Measurements from ENCODE around the gene SLC8A3. TPM values are rescaled to one million over a fixed set of nuclear protein-coding genes. Genes with fewer than 3 reads are reported as not detected.

The SLC8A3 gene
- total and polyA plus RNA-seq, 9 of the 15 experiments (the other 6 are each of a cell fraction or from before 2014, with no cell fraction given), result not detected

DNA sequence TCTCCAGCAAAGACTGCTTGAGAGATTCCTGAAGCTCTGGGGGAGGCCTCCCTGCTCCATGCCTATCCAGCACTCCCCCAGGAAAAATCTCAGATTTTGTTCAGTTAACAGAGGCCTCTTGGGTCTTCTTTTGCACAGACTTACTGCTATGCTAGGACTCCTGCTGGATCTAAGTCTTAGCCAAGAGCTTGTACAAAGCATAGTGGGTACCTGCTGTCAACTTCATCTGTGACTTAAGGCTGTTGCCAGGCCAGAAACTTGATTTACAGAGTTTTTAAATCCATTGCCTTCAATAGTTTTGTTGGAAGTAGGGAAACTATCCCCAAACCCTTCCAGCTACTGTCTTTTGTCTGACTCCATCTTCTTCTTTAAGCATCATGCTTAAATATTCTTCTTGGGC is 169.1 kb downstream of the SLC8A3 start:
- Histone ChIP-seq H3K4me2 (ENCODE audit: insufficient read depth, low read length) (no peak overlapping the region), H3K4me1 (replicated peaks in 1 of 2; ENCODE audit: control insufficient read depth in 2 of 2, insufficient read depth in 2 of 2, low read length in 2 of 2) (no peaks in the 10 kb centered on the region), H3K9me1 (ENCODE audit: control insufficient read depth, insufficient read depth, low read length) (no peaks in the 10 kb centered on the region), H4K20me1 (replicated peaks; ENCODE audit: control insufficient read depth, insufficient read depth, low read length) (no peaks in the 10 kb centered on the region), H3K27ac (ENCODE audit: extremely low read depth, low read depth, low read length) (no peak overlapping the region), H3K36me3 (ENCODE audit: control insufficient read depth, insufficient read depth, low read length) (no peaks in the 10 kb centered on the region), H3K4me3 (no peak overlapping the region), H2AFZ (ENCODE audit: low read depth, low read length) (no peak overlapping the region), H3K79me2 (ENCODE audit: control insufficient read depth, insufficient read depth, low read length) (no peaks in the 10 kb centered on the region), H3K9ac (ENCODE audit: insufficient read depth in 1 of 2, low read depth in 2 of 2, low read length in 2 of 2) (no peak overlapping the region), H3K27me3 (ENCODE audit: control insufficient read depth in 2 of 2, insufficient read depth in 2 of 2, low read length in 2 of 2) (peaks cover 0 to 7% of the 10 kb centered on the region in 2 experiments; a peak in 2 of 5 replicates), H3K9me3 (replicated peaks; ENCODE audit: control insufficient read depth, insufficient read depth, low read depth, low read length) (no peaks in the 10 kb centered on the region)
- no TSS peak for BruUV-seq (replicated peaks)
- DNase-seq (ENCODE audit: extremely low read depth in 1 of 4, low spot score in 3 of 4) (no peak), FAIRE-seq (no peak), ATAC-seq (no peak)
- POLR2A ChIA-PET, result no interaction called here
- intact Hi-C loops (cut with micrococcal nuclease), result no loop called here
- CTCF ChIA-PET (ENCODE audit: low intra/inter-chr PET ratio), result no interaction called here
- in situ Hi-C loops (cut with MboI), result loop anchor here (10.0 kb wide), 2 partner anchors 205 to 285 kb away; no protein-coding TSS in a partner anchor
- TF ChIP-seq HLTF (IDR thresholded peaks at IDR 0.05) (no peak), PHF20 (IDR thresholded peaks at IDR 0.05; ENCODE audit: partially characterized antibody) (no peak), CEBPB (tag; IDR thresholded peaks at IDR 0.05) (no peak), MED1 (CRISPR knock-in tag; IDR thresholded peaks at IDR 0.05; ENCODE audit: borderline replicate concordance) (no peak), STAT5A (IDR thresholded peaks at IDR 0.05; ENCODE audit: borderline replicate concordance, low read length) (no peak), UBTF (IDR thresholded peaks at IDR 0.05; ENCODE audit: borderline replicate concordance in 1 of 2, low read depth in 2 of 2, low read length in 2 of 2) (no peak)
- TF ChIP-seq, protein P1, sequence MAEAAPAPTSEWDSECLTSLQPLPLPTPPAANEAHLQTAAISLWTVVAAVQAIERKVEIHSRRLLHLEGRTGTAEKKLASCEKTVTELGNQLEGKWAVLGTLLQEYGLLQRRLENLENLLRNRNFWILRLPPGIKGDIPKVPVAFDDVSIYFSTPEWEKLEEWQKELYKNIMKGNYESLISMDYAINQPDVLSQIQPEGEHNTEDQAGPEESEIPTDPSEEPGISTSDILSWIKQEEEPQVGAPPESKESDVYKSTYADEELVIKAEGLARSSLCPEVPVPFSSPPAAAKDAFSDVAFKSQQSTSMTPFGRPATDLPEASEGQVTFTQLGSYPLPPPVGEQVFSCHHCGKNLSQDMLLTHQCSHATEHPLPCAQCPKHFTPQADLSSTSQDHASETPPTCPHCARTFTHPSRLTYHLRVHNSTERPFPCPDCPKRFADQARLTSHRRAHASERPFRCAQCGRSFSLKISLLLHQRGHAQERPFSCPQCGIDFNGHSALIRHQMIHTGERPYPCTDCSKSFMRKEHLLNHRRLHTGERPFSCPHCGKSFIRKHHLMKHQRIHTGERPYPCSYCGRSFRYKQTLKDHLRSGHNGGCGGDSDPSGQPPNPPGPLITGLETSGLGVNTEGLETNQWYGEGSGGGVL (CRISPR knock-in tag; IDR thresholded peaks at IDR 0.05), result no peak
- TF ChIP-seq, protein P2, sequence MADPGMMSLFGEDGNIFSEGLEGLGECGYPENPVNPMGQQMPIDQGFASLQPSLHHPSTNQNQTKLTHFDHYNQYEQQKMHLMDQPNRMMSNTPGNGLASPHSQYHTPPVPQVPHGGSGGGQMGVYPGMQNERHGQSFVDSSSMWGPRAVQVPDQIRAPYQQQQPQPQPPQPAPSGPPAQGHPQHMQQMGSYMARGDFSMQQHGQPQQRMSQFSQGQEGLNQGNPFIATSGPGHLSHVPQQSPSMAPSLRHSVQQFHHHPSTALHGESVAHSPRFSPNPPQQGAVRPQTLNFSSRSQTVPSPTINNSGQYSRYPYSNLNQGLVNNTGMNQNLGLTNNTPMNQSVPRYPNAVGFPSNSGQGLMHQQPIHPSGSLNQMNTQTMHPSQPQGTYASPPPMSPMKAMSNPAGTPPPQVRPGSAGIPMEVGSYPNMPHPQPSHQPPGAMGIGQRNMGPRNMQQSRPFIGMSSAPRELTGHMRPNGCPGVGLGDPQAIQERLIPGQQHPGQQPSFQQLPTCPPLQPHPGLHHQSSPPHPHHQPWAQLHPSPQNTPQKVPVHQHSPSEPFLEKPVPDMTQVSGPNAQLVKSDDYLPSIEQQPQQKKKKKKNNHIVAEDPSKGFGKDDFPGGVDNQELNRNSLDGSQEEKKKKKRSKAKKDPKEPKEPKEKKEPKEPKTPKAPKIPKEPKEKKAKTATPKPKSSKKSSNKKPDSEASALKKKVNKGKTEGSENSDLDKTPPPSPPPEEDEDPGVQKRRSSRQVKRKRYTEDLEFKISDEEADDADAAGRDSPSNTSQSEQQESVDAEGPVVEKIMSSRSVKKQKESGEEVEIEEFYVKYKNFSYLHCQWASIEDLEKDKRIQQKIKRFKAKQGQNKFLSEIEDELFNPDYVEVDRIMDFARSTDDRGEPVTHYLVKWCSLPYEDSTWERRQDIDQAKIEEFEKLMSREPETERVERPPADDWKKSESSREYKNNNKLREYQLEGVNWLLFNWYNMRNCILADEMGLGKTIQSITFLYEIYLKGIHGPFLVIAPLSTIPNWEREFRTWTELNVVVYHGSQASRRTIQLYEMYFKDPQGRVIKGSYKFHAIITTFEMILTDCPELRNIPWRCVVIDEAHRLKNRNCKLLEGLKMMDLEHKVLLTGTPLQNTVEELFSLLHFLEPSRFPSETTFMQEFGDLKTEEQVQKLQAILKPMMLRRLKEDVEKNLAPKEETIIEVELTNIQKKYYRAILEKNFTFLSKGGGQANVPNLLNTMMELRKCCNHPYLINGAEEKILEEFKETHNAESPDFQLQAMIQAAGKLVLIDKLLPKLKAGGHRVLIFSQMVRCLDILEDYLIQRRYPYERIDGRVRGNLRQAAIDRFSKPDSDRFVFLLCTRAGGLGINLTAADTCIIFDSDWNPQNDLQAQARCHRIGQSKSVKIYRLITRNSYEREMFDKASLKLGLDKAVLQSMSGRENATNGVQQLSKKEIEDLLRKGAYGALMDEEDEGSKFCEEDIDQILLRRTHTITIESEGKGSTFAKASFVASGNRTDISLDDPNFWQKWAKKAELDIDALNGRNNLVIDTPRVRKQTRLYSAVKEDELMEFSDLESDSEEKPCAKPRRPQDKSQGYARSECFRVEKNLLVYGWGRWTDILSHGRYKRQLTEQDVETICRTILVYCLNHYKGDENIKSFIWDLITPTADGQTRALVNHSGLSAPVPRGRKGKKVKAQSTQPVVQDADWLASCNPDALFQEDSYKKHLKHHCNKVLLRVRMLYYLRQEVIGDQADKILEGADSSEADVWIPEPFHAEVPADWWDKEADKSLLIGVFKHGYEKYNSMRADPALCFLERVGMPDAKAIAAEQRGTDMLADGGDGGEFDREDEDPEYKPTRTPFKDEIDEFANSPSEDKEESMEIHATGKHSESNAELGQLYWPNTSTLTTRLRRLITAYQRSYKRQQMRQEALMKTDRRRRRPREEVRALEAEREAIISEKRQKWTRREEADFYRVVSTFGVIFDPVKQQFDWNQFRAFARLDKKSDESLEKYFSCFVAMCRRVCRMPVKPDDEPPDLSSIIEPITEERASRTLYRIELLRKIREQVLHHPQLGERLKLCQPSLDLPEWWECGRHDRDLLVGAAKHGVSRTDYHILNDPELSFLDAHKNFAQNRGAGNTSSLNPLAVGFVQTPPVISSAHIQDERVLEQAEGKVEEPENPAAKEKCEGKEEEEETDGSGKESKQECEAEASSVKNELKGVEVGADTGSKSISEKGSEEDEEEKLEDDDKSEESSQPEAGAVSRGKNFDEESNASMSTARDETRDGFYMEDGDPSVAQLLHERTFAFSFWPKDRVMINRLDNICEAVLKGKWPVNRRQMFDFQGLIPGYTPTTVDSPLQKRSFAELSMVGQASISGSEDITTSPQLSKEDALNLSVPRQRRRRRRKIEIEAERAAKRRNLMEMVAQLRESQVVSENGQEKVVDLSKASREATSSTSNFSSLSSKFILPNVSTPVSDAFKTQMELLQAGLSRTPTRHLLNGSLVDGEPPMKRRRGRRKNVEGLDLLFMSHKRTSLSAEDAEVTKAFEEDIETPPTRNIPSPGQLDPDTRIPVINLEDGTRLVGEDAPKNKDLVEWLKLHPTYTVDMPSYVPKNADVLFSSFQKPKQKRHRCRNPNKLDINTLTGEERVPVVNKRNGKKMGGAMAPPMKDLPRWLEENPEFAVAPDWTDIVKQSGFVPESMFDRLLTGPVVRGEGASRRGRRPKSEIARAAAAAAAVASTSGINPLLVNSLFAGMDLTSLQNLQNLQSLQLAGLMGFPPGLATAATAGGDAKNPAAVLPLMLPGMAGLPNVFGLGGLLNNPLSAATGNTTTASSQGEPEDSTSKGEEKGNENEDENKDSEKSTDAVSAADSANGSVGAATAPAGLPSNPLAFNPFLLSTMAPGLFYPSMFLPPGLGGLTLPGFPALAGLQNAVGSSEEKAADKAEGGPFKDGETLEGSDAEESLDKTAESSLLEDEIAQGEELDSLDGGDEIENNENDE (IDR thresholded peaks at IDR 0.05; ENCODE audit: low read depth, low read length), result no peak
